Measurements from ENCODE around the gene SLC3A2. TPM values are rescaled to one million over a fixed set of nuclear protein-coding genes. Genes with fewer than 3 reads are reported as not detected.

Gene SLC3A2
- total and polyA plus RNA-seq, 2 donors (not counting 1 experiment from before 2014, with no cell fraction given) = 91.2 to 441 TPM

DNA sequence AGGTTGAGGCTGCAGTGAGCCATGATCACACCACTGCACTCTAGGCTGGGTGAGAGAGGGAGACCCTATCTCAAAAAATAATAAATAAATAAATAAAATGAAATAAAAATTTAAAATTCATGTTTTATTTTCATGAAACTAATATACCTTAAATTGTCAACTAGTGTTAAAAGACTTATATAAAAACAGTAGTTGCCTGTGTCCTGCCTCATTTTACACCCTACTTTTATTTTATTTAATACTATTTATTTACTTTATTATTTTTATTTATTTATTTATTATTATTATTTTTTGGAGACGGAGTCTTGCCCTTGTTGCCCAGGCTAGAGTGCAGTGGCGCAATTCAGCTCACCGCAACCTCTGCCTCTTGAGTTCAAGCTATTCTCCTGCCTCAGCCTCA is 36.5 kb upstream of the SLC3A2 start:
- Histone ChIP-seq H3K4me2 (ENCODE audit: extremely low read depth, insufficient read depth, low read length) (no peak overlapping the region), H3K4me3 (replicated peaks in 1 of 4; ENCODE audit: control extremely low read depth in 1 of 4, insufficient read depth in 1 of 4, low read depth in 3 of 4, low read length in 4 of 4) (no peak overlapping the region), H3K9me3 (ENCODE audit: control insufficient read depth, insufficient read depth, low read depth, low read length) (no peaks in the 10 kb centered on the region), H3K27me3 (ENCODE audit: control insufficient read depth, insufficient read depth, low read length) (no peaks in the 10 kb centered on the region), H2AFZ (ENCODE audit: low read length) (no peak overlapping the region), H3K36me3 (ENCODE audit: control insufficient read depth, insufficient read depth, low read length) (no peaks in the 10 kb centered on the region), H3K9ac (ENCODE audit: insufficient read depth, low read length) (no peak overlapping the region), H4K20me1 (ENCODE audit: control insufficient read depth, extremely low read depth, insufficient read depth, low read length) (no peaks in the 10 kb centered on the region), H3K79me2 (ENCODE audit: control insufficient read depth, insufficient read depth, low read length) (peaks cover 2% of the 10 kb centered on the region), H3K4me1 (ENCODE audit: control insufficient read depth, extremely low read depth, insufficient read depth, low read length) (peaks cover 5% of the 10 kb centered on the region), H3K27ac (ENCODE audit: insufficient read depth, low read length) (no peak overlapping the region)
- TF ChIP-seq EZH2 (IDR thresholded peaks at IDR 0.05; ENCODE audit: low read length, missing control alignments) (no peak), CTCF (conservative IDR thresholded peaks at IDR 0.05 in 1 of 2, IDR thresholded peaks at IDR 0.05 in 1 of 2; ENCODE audit: low read depth in 1 of 2, low read length in 2 of 2) (no peak)
- DNase-seq (ENCODE audit: low read depth in 2 of 2) = no peak

DNA sequence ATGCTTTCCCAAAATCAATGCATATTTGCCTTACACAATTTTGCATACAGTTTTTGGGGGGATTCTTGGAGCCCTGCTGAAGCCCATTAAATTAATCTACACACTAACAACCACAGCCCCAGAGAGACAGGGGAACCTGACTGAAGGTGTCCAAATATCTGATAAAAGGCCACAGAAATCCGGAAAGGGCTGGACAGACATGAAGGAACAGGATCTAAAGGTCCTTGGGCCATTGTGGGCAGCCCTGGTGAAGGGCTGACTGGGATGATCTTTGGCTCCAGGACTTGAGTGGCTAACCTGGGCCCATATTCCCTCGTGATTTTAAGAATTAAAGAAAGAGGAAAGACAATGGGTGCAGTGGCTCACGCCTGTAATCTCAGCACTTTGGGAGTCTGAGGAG is 34.5 kb upstream of the SLC3A2 start:
- TF ChIP-seq EZH2 (IDR thresholded peaks at IDR 0.05; ENCODE audit: low read length, missing control alignments) (no peak), CTCF (conservative IDR thresholded peaks at IDR 0.05 in 1 of 2, IDR thresholded peaks at IDR 0.05 in 1 of 2; ENCODE audit: low read depth in 1 of 2, low read length in 2 of 2) (no peak)
- H3K9ac ChIP-seq (ENCODE audit: insufficient read depth, low read length) = no peak overlapping the region
- H3K4me3 ChIP-seq (replicated peaks in 1 of 4; ENCODE audit: control extremely low read depth in 1 of 4, insufficient read depth in 1 of 4, low read depth in 3 of 4, low read length in 4 of 4) = no peak overlapping the region
- H3K4me1 ChIP-seq (ENCODE audit: control insufficient read depth, extremely low read depth, insufficient read depth, low read length) = peaks cover 5% of the 10 kb centered on the region
- no peaks in the 10 kb centered on the region for H4K20me1 ChIP-seq (ENCODE audit: control insufficient read depth, extremely low read depth, insufficient read depth, low read length)
- H3K9me3 ChIP-seq (ENCODE audit: control insufficient read depth, insufficient read depth, low read depth, low read length) = no peaks in the 10 kb centered on the region
- DNase-seq (ENCODE audit: low read depth in 2 of 2) = no peak
- H3K79me2 ChIP-seq (ENCODE audit: control insufficient read depth, insufficient read depth, low read length) = no peaks in the 10 kb centered on the region
- no peaks in the 10 kb centered on the region for H3K36me3 ChIP-seq (ENCODE audit: control insufficient read depth, insufficient read depth, low read length)
- no peak overlapping the region for H2AFZ ChIP-seq (ENCODE audit: low read length)
- H3K27ac ChIP-seq (ENCODE audit: insufficient read depth, low read length) = no peak overlapping the region
- H3K4me2 ChIP-seq (ENCODE audit: extremely low read depth, insufficient read depth, low read length) = no peak overlapping the region
- H3K27me3 ChIP-seq (ENCODE audit: control insufficient read depth, insufficient read depth, low read length) = no peaks in the 10 kb centered on the region

GRCh38 chr11:62847767-62848314 is 32.9 kb upstream of the SLC3A2 start:
- no peak overlapping the region for H3K9ac ChIP-seq (ENCODE audit: insufficient read depth, low read length)
- no peak overlapping the region for H3K4me3 ChIP-seq (replicated peaks in 1 of 4; ENCODE audit: control extremely low read depth in 1 of 4, insufficient read depth in 1 of 4, low read depth in 3 of 4, low read length in 4 of 4)
- no peaks in the 10 kb centered on the region for H3K9me3 ChIP-seq (ENCODE audit: control insufficient read depth, insufficient read depth, low read depth, low read length)
- H4K20me1 ChIP-seq (ENCODE audit: control insufficient read depth, extremely low read depth, insufficient read depth, low read length) = no peaks in the 10 kb centered on the region
- no peaks in the 10 kb centered on the region for H3K27me3 ChIP-seq (ENCODE audit: control insufficient read depth, insufficient read depth, low read length)
- peaks cover 3% of the 10 kb centered on the region for H3K36me3 ChIP-seq (ENCODE audit: control insufficient read depth, insufficient read depth, low read length)
- H3K4me1 ChIP-seq (ENCODE audit: control insufficient read depth, extremely low read depth, insufficient read depth, low read length) = no peaks in the 10 kb centered on the region
- H3K4me2 ChIP-seq (ENCODE audit: extremely low read depth, insufficient read depth, low read length) = no peak overlapping the region
- H2AFZ ChIP-seq (ENCODE audit: low read length) = no peak overlapping the region
- H3K79me2 ChIP-seq (ENCODE audit: control insufficient read depth, insufficient read depth, low read length) = no peaks in the 10 kb centered on the region
- TF ChIP-seq EZH2 (IDR thresholded peaks at IDR 0.05; ENCODE audit: low read length, missing control alignments) (no peak), CTCF (conservative IDR thresholded peaks at IDR 0.05 in 1 of 2, IDR thresholded peaks at IDR 0.05 in 1 of 2; ENCODE audit: low read depth in 1 of 2, low read length in 2 of 2) (no peak)
- no peak for DNase-seq (ENCODE audit: low read depth in 2 of 2)
- no peak overlapping the region for H3K27ac ChIP-seq (ENCODE audit: insufficient read depth, low read length)

All from fibroblast of lung (primary cell).